GM12873 (cell line): ENCODE measurements around the gene MMP3.

Experiments
- TF ChIP-seq, protein P1 (sequence below): IDR thresholded peaks from 2 replicates; pipeline ENCODE4 v1.5.1; 2012; ENCODE audit warnings: low read depth, mild to moderate bottlenecking, moderate library complexity, low read length, control low read depth; ENCODE audit not compliant: insufficient read depth; ENCODE audit errors: missing control alignments

The MMP3 gene

DNA sequence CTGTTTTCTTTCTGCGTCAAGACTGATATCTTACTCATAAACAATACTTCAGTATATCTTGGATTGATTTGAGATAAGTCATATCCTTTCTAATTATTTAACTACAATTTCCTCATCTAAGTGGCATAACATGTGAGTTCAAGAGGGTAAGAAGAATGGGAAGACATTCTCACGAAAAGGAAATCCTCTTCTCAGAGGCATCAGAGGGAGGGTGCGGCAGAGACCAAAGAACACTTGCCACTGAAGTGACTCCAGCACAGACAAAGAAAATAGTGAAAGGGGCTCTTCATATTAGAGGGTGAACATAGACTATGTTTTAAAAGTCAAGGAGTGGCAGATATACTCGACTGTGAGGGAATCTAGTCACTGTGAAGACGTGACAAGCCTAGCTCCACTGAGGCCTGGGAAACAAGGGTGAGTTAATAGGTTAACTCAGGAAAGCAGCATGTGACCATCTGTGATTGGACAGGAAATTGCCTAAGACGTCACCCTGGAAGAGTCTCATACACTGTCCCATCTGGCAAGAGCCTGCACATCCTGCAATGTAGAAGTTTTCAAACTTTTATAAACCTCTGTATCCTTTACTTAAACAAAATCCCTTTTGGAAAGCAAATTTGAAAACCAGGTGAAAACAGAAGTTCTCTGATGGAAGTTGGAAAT is 43.6 kb downstream of the MMP3 start:
- TF ChIP-seq, protein P1, sequence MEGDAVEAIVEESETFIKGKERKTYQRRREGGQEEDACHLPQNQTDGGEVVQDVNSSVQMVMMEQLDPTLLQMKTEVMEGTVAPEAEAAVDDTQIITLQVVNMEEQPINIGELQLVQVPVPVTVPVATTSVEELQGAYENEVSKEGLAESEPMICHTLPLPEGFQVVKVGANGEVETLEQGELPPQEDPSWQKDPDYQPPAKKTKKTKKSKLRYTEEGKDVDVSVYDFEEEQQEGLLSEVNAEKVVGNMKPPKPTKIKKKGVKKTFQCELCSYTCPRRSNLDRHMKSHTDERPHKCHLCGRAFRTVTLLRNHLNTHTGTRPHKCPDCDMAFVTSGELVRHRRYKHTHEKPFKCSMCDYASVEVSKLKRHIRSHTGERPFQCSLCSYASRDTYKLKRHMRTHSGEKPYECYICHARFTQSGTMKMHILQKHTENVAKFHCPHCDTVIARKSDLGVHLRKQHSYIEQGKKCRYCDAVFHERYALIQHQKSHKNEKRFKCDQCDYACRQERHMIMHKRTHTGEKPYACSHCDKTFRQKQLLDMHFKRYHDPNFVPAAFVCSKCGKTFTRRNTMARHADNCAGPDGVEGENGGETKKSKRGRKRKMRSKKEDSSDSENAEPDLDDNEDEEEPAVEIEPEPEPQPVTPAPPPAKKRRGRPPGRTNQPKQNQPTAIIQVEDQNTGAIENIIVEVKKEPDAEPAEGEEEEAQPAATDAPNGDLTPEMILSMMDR: no peak

DNA sequence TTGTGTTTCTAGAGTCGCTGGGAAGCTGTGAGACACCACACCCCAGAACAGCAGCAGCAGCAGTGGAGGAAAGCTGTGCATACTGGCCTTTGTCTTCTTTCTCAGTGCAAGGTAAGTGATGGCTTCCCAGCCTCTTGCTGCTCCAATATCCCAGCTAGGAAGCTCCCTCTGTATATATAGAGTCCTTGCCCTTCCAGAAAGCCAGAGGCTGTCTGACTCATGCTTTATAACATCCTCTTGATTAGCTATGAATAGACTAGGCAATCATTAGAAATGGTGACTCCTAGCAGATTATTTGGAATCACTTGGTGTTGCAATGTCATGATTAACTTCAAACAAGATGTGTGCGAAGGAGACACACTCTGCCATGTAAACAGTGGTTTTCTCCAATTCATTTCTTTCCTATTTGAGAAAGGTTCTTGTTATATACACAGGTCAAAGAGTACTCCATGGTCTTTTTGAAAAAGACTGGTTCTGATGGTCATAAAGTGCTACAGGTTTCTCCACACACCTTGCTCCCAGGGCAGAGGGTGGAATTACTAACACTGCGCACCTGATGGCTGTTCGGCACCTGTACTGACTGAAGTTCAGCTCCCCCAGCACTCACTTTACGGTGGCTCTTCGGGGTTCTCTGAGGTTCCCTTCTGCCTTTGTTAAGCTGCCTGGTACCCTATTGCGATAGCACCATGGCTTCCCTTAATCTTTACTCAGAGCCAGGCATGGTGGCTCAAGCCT is 45.2 kb downstream of the MMP3 start, which contains the start of gene MMP1:
Gene MMP1 (minus strand): TSS at position 149 of the 735 bp plus-strand sequence. CDS start 68 bp downstream, at position 81.
- TF ChIP-seq, protein P1: no peak

DNA sequence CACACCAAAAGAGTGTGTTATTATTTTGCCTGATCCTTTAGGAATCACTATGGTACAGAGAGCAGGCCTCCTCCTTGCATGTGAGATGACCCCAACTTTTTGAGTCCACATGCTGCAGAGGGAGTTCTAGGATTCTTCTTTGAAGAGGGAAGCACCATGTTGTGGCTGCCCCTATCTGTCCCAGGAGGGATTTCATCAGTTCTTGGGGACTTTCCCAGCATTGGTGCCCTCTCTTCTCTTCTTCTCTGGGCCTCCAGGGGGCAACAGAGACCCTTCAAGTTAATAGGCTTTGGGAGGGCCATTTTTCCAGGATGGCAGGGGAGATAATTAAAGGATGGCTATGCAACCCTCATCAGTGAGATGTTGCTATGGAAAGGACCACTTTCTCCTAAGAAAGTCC is 49.0 kb downstream of the MMP3 start:
- TF ChIP-seq, protein P1: peak; percentile 64

DNA sequence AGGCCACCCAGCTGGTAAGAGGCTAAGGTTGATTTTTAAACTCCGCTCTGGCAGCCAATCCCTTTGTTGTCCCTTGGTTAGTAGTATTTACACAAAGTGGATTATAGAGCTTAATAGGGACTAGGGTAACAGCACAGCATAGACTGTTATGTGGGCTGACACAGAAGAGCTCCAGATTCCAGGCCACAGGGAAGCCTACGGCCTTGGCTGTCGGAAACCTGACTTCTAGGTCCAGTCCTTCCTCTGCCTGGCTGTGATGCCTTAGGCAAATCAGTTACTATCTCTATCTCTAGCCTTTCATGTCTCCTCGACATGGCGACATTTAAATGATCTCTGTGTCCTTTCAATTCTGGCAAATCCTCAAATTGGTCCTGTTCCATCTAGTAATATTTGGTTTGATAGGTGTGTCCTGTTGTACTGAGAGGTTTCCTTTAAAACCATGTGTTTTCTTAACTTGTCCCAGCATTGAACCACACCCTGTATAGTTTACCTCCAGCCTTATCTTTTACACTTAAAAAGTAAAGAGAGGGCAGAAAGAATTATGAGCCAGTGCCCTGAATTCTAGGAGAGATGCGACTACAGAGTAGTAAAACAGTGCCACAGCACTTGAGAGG is 49.6 kb downstream of the MMP3 start:
- TF ChIP-seq, protein P1: no peak

DNA sequence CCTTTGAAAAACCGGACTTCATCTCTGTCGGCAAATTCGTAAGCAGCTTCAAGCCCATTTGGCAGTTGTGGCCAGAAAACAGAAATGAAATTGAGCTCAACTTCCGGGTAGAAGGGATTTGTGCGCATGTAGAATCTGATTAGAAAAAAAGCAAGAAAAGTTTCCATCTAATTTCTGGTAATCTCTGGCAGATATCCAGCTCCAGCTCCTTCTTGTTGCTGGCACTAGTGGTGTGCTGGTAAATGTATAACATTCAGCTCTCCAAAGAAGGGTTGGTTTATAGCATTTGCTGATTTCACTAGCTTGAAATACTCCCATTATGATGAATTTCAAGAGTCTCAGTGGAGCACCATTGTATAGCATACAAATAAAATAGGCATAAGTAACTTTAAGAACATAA is 50.8 kb downstream of the MMP3 start:
- TF ChIP-seq, protein P1: no peak

DNA sequence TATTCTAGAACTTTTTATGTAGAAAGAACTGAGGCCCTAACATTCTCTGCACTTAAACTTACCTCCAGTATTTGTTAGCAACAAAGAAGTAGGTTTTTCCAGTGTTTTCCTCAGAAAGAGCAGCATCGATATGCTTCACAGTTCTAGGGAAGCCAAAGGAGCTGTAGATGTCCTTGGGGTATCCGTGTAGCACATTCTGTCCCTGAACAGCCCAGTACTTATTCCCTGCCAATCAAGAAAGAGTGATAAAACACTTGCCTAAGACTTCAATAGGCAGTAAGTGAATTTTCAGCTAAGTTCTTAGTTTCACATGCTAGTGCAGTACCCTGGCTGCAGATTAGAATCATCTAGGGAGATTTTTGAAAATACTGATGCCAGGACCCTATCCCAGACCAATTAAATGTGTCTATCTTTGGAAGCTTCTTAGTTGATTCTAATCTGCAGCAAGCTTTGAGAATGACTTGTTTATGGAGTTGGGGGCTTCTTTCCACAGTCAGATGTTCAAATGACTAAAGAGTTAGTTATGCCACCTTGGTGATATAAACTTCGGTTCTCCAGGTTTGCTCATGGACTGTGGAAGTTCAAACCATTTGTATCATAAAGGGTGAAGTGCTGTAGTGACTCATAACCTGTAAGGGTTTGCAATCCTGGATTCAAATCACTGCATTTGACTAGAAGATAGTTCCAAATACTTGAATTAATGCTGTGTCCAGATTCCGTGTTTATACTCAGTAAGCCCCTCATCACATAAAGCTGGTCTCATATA is 52.0 kb downstream of the MMP3 start:
- TF ChIP-seq, protein P1: no peak
